ENCODE results near the gene DBNL.

GRCh38 chr7:44078521-44078920 is 34.0 kb downstream of the DBNL start:
- TF ChIP-seq POLR2AphosphoS5 (IDR thresholded peaks at IDR 0.05; ENCODE audit: borderline replicate concordance, low read depth, low read length) (no peak), EZH2 (IDR thresholded peaks at IDR 0.05) (no peak), FOXP2 (optimal IDR thresholded peaks at IDR 0.05; ENCODE audit: control extremely low read depth, extremely low read length, insufficient read depth) (no peak)
